HG03469 (cell line): Measurements from ENCODE around the gene MNAT1.

Experiments
- ATAC-seq: cut with Tn5 transposase; IDR thresholded peaks from one replicate; pipeline ENCODE4 v1.9.1; 2021; ENCODE audit warnings: mild to moderate bottlenecking, moderate library complexity, moderate number of reproducible peaks; ENCODE audit not compliant: unreplicated experiment

MNAT1 gene

DNA sequence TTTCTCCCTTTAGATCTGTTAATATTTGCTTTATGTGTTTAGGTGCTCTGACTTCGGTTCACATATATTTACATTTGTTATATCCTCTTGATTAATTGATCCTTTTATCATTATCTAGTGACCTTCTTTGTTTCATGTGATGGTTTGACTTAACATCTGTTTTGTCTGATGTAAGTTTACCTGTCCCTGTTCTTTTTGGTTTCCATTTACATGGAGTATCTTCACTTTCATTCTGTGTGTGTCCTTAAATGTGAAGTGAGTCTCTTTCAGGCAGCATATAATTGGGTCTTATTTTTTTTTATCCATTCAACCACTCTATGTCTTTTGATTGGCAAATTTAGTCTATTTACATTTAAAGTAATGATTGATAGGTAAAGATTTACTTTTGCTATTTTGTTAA is 222.1 kb downstream of the MNAT1 start:
- no peak for ATAC-seq

DNA sequence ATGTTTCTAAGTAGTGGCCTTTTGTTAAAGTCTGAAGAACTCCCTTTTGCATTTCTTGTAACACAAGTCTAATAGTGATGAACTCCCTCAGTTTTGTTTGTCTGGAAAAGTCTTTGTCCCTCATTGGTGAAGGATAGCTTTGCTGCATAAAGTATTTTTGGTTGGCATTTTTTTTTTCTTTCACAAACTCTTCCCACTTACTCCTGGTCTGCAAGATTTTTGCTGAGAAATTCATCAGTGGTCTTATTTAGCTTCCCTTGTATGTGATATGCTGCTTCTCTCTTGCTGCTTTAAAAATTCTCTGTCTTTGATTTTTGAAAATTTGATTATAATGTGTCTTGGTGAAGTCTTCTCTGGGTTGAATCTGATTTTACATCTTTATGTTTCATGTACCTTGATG is 223.6 kb downstream of the MNAT1 start:
- ATAC-seq, result no peak

DNA sequence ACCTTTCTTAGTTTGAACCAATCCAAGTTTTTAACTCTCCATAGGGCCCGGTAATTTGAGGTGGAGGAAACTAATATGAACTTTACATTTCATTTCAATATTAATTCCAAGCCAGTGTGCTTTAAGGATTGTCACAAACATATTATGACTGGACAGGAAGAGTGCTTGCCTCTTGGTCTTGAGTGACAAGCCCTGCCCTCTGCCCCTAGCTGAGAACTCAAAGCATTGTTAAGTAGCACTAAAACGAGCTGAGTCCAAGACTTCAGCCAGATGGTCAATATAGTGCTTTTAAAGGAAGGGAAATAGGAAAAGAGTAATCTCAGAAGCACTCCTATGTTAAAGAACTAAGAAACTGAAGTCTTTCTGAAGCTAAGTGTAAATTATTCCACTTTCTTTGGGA is 229.2 kb downstream of the MNAT1 start:
- no peak for ATAC-seq

DNA sequence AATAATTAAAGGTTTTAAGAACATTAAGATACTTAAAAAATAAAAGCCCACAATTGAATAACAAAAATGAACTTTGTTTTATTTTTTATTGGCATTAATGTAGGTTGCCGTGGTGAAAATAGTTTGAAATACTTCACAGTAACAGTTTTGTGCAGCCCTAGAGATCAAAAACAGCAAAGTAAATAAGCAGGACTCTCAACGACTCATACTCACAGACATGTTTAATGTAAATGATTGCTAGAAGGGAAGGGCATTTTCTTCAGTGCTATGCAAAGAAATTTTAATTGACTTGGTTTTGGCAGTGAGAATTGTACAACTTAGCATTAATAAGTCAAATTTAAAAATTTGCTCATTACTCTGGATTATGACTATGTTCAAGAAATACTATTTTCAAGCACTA is 230.3 kb downstream of the MNAT1 start:
- ATAC-seq, result no peak

DNA sequence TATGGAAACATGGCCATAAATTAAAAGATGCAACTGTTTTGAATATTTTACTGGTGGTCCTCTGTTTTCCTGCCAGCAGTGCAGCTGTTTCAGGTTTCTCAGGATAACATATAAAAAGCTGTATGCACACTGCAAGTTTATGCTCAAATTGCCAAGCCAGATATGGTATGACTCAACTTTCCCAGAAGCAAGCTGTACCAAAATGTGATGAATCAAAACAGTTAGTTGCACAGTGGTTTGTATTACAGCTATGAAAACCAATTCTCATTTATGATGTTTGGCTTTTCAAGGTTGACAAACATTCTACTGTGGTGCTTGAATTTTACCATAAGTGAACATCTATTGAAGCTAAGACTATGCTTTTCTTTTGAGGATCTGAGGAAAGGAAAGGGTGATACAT is 230.8 kb downstream of the MNAT1 start:
- ATAC-seq, result no peak

DNA sequence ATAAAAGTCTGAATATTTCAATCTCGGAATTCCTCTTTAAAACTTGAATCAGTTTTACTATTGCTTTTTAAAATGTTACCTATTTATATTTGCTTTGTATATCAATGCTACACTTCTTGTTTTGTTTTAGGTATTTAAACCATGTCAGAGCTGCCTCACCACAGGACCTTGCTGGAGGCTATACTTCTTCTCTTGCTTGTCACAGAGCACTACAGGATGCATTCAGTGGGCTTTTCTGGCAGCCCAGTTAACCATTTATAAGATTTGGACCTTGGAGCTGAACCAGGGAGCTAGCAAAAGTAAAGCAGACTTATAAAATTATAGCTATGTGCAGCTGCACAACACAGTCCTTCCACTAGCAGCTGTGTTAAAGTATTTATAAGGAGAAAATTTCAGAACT is 233.5 kb downstream of the MNAT1 start:
- no peak for ATAC-seq

DNA sequence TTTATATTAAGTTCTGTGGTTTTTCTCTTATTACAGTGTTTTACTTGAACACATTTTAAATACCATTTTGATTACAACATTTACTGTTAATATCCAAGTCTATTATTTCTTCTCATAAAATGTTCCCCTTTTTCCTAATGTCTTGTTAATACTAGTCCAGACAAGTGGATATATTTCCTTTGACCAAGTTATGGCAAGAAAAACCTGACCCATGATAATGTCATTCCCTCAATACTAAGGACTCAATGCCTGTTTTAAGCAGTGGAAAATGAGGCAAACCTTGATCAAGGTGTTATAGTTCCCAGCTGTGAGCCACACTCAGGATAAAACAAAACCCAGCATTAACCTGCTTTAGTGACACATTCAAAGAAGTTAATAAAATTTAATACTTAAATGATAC is 234.1 kb downstream of the MNAT1 start:
- ATAC-seq, result no peak

DNA sequence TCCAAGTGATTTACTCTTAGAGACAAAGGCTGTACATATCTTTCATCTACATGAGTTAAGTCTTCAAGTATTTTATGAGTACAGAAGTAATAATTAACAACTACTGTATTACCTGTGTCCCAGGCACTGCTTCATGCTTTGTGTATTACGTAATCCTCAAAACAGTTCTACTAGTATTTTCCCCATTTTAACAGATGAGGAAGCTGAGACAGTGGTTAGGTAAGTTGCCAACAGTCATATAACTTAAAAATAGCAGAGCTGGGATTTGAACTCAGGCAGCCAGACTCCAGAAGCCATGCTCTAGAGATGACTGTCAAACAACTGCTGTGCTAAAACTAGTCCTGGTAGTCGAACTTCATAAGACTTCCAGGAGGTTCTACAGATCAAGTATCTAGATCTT is 235.6 kb downstream of the MNAT1 start:
- ATAC-seq, result no peak

DNA sequence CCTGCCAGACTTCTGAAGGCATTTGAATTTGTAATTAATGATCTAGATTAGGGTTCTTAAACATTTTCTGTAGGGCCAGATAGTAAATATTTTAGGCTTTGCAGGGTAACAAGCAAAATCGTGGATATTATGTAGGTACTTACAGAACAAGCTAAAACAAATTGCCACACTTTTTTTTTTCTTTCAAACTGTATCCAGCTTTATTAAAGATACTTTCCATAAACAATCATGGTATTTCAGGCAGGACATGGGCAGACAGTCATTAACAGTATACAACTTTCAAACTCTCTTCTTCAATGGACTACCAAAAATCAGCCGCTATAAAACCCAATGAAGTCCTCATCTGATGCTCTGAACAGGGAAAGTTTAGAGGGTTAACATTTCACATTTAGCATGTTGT is 236.7 kb downstream of the MNAT1 start:
- ATAC-seq, result no peak

DNA sequence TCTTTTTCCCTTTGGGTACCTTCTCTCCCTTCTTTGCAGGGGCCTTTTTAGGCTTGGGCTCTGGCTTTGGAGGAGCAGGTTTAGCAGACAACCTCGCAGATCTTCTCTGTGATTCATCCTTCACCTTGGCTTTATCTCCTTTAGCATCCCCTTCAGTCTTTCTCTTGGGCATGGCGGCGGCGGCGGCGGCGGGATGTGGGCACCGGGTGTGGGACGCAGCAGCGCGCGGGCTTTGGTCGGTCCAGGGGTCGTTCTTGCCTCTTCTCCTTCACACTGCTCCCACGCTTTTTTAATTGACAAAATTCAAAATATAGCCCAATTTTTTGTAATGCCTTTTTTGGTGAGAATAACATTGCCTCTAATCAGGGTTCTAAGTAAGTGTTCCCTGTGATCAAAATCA is 237.7 kb downstream of the MNAT1 start:
- ATAC-seq, result no peak

DNA sequence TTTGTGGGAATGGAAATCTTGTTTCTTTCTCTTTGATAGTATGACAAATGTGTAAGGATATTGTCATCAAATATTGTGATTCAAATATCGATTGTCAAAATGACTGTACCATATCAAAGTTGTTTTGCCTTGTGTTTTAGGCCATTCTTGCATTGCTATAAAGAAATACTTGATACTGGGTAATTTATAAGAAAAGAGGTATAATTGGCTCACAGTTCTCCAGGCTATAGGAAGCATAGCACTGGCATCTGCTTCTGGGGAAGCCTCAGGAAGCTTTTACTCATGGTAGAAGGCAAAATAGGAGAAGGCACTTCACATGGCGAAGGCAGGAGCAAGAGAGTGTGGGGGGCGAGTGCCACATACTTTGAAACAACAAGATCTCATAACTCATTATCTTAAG is 238.5 kb downstream of the MNAT1 start:
- no peak for ATAC-seq

DNA sequence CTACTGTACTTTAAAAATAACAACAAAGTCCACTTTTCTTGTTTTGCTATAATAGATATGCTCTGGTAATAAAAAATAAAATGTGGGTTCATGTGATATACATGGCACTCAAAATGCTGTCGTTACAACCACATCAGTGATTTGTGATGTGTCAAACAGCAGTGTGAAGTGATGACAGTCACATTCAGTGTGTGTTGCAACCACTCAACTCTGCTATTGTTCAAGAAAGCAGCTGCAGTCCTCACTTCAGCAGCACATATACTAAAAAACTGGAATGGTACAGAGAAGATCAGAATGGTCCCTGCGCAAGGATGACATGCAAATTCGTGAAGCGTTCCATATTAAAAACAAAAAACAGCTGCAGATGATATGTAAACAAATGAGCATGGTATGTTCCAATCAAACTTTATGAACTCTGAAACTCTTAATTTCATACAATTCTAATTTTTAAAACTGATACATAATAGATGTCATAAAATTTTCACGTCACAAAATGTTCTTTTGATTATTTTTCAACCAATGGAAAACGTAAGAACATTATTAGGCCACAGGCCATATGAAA is 239.6 kb downstream of the MNAT1 start:
- no peak for ATAC-seq

DNA sequence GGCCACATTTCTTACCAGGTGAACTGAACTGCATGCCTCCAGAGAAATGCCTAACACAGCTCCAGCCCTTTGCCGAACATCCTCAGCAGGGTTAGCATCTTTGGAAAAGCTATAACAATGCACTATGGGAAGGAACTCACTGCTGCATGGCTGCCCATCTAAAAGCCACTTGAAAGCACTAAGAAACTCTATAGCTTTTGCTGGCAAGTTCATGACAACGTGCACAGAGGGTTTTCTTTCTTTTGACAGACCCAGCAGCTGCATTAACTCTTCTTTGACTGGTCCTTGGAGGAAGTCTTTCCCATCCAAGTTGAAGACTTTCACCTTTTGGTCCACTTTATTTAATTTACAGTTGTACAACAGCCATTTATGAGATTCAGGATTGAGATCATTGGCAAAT is 241.0 kb downstream of the MNAT1 start:
- no peak for ATAC-seq

DNA sequence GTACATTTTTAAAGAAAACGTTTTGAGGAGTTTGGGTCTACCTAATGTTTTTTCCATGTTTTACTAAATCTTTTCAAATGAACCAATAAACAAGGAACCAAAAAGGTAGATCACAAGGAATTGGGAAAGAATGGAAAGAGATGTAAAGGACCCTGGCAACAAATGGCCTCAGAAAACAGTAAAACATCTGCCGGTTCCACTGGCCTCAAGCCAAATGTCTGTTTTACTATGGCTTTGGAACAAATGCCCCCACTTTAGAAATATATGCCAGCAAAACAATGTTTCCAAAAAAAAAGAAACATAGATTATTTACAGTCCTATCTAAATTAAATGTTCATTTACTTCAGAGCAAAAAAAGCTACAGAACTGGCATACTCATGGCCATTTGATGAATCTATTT is 243.3 kb downstream of the MNAT1 start:
- no peak for ATAC-seq

DNA sequence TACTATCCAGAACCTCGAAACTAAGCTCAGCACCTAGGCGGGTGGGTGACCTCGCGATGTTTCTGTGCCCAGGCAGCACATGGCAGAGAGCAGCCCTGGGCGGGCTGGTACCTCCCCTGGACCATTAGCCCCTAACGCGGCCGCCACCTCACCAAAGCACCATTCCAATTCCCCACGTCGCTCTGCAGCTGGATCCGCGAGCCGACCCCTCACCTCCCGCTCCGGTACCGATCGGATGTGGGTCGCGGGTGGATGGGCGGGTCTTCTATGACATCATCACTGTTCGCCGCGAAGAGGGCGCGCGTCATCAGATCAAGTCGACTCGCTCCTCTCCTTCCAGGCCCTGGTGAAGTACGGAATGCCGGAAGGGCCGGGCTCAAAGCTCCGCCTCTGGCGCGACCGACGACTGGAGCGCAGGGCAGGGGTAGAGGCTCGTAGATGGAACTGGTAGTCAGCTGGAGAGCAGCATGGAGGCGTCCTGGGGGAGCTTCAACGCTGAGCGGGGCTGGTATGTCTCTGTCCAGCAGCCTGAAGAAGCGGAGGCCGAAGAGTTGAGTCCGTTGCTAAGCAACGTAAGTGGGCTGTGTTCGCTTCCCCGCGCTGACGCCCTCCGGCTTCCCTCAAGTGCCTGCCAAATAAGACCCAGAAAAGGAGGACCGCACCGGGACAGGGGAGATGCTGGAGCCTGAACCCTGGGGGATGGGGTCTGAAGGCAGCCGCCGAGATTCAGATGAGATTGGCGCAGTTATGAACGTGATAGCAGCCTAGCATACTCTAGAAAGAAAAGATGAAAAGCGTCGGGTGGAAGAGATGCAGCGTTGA is 246.5 kb downstream of the MNAT1 start, which contains the start of the genes SLC38A6 and TRMT5:
Gene SLC38A6 (plus strand): TSS at position 435 of the 822 bp plus-strand sequence. CDS start 33 bp downstream, at position 468.
Gene TRMT5 (minus strand): TSS at position 269 of the 822 bp plus-strand sequence. CDS start 106 bp downstream, at position 163.
- peak; percentile 69 for ATAC-seq

DNA sequence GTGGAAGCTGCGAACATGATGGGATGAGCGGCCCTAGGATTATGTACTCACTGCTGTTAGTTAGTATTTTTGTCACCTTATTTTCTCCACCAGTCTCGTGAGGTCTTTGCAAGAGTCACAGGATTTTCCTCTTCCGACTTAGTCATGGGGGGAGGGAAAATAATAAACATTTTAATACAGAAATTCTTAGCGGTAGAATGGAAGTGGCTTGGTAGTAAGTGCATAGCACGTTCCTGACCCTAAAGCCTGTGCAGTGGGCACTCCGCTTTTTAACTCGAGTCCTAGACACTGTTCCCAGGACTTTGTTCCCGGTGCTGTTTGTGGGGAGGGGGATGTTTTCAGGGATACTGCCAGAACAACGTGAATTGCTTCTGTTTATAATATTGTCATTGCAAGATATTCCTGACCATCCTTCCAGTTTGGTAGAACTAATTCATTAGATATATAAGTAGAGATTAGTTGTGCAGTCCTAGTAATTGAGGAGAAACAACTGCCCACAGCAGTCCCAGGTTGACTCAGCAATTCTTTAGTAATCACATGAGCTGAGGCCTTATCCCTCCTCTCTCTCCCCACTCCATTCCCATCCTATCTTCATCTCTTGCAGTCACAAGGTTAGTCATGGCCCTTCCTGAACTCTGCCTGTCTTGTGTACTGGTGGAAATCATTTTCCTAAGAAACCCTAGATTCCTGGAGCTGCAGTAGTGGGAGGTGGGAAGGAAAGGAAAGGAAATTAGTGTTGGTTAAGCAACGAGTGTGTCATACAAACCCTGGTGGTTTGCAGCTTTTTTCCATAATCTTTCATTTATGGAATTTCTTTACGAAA is 247.3 kb downstream of the MNAT1 start:
- ATAC-seq, result no peak

DNA sequence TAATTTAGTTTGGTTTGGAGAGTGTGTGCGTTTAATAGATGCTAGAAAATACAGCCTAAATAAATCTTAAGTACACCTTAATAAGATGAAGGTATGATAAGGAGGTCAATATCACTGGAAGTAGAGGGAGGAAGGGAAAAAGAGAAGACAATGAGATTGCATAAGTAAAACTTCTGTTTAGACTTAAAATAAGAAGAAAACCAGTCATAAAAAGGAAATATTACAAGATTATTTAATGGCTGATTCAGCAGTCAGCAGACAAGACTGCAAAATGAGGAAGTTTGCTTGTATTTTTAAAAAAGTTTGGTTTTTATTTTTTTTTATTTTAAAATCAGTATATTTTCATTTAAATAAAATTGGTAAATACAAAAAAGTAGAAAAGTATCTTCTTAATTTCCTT is 249.6 kb downstream of the MNAT1 start:
- no peak for ATAC-seq

DNA sequence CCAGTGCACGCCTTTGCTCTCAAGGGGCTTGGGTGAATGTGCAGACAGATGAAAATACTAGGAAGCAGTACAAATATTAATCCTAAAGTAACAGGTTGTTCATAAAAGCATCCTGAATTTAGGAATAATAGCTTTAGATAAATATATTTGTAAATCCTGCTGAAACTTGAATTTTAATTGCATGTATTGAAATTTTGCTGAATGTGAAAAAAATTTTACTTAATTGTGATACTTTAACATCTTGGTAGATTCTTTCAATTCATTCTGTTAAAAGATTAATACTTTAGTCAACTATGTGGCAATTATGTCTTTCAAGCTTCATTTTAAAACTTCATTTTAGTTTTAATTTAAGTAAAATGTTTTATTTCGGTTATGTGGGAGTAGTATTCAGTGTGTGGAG is 251.9 kb downstream of the MNAT1 start:
- no peak for ATAC-seq

DNA sequence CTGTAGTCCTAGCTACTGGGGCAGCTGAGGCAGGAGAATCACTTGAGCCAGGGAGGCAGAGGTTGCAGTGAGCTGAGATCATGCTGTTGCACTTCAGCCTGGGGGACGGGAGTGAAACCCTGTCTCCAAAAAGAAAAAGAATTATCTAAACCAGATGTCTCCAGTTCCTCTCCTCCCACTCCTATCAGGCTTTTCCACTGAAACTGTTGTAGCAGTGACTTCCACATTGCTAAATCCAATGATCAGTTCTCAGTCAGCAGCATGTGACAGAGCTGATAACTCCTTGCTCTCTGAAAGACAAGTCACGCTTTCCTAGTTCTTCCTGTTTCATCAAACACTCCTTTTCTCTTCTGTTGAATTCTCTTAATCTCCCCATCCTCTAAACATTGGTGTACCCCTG is 255.0 kb downstream of the MNAT1 start:
- ATAC-seq, result no peak

DNA sequence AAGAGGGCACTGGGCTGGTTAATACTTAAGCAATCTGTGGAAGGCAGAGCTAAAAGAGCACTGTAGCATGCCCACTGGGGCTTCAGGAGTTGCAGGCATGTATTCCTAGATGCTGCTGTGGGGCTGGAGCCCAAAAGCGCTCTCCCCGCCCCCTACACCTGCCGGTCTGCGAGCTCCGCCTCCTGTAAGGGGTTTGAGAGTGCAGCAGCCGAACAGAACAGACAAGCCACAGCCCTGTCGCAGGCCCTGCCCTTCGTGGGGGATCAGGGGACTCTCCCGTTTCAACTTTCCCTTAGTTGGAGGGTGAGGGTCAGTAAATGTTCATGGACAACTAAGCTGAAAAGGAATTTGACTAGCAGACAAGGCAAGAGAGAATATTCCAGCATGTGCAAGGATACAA is 264.1 kb downstream of the MNAT1 start:
- no peak for ATAC-seq

DNA sequence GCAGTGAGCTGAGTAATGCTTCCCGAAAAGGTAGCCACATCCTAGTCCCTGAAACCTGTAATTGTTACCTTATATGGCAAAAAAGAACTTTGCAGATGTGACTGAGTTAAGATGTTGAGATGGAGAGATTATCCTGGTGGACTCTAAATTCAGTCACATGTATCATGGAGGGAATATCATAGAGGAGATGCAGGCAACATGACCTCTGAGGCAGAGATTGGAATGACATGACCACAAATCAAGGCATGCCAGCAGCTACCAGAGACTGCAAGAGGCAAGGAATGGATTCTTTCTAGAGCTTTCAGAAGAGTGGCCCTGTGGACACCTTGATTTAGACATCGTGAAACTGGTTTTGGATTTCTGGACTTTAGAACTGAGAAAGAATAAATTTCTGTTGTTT is 265.0 kb downstream of the MNAT1 start:
- no peak for ATAC-seq

DNA sequence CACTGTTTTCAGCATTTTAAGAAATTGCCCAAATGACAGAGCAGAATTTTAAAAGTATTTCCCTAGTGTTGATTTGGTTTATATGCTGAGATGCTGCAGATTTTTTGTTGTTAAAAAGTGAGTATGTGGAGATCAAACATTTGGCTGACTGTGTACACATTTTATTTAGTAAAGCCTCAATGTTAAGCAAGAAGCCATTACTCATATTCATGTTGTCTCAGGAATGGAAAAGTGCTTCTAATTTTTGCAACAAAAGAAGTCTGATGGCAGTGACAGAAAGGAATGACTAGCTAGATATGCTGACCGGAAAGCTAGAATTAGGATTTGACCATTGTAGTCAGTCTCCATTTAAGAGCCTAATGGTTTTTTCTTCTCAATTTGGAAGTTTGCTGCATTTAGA is 269.0 kb downstream of the MNAT1 start:
- ATAC-seq, result no peak
